Bronchial epithelial cell (primary cell): ENCODE data around the gene CCL4. TPM values are rescaled to one million over a fixed set of nuclear protein-coding genes. Genes with fewer than 3 reads are reported as not detected.

Source experiments
- DNase-seq: peaks from one replicate; pipeline ENCODE4 v3.0.0-alpha.2; 2010; ENCODE audit warnings: low read depth
- FAIRE-seq: peaks from 2 replicates; lab custom pipeline; 2011; peaks lifted over from hg19 to GRCh38; lab: Jason Lieb, UNC
- H3K27me3 ChIP-seq: 2 replicates; pipeline ENCODE4 v1.5.1; 2011; ENCODE audit warnings: low read length; ENCODE audit not compliant: control insufficient read depth, insufficient read depth
- H3K36me3 ChIP-seq: 2 replicates; pipeline ENCODE4 v1.5.1; 2011; ENCODE audit warnings: low read length; ENCODE audit not compliant: control insufficient read depth, insufficient read depth
- H3K4me3 ChIP-seq: 2 replicates; pipeline ENCODE4 v1.5.1; 2011; ENCODE audit warnings: mild to moderate bottlenecking, low read depth, low read length, control low read depth
- total RNA-seq: library from RNA; depleted of rRNA; stranded (reverse); fragments of >200 nt; gene quantifications from 2 replicates; pipeline ENCODE4 v1.2.1, GENCODE V29; 2014
- TF ChIP-seq, protein P1 (sequence below): IDR thresholded peaks from 2 replicates; pipeline ENCODE4 v1.5.1; 2011; ENCODE audit warnings: mild to moderate bottlenecking, moderate library complexity, low read length, control low read depth, inconsistent platforms; ENCODE audit not compliant: insufficient read depth, severe bottlenecking

The CCL4 gene
- total RNA-seq, 1 donor from 2014 or later: not detected

DNA sequence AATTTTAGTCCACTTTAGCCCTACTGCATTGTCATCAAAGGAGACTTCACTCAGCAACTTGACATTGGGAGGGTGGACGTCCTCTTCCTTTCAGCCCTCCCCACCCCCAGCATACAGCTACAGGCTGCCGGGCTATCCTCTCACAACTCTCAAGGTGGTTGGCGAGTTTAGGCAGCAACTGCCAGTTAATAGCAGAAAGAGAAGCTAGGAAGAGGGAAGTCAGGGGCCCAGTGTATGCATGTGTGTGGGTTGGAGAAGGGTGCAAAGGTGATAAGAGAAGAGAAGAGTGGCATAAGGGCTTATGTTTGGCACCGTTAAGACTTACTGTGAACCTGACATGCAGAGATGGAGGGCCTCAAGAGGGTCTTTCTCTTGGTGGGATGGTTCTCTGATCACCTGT, 31.8 kb downstream of the CCL4 start:
- no peak for FAIRE-seq

DNA sequence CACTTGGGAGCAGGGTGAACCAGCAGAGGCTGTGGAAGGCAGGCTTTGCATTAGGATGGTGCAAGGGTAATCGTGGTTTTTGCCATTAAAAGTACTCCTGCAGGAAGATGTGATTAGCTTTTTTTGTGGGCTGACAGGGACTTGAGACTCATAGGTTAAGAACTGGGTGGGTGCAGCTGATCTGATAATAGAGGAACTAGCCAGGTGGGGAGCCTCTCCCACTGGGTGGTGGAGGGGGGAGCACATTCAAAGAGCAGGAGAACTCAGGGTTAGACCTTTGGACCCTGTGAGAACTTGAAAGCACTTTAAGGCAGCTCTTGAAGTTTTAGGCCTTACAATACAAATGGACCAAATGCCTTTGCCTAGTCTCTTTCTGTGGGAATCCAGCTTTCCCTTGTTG, 32.4 kb downstream of the CCL4 start:
- no peak for FAIRE-seq
- DNase-seq: no peak
- Histone ChIP-seq H3K4me3 (no peak overlapping the region), H3K36me3 (no peaks in the 10 kb centered on the region), H3K27me3 (peaks cover 2% of the 10 kb centered on the region)
- TF ChIP-seq, protein P1, sequence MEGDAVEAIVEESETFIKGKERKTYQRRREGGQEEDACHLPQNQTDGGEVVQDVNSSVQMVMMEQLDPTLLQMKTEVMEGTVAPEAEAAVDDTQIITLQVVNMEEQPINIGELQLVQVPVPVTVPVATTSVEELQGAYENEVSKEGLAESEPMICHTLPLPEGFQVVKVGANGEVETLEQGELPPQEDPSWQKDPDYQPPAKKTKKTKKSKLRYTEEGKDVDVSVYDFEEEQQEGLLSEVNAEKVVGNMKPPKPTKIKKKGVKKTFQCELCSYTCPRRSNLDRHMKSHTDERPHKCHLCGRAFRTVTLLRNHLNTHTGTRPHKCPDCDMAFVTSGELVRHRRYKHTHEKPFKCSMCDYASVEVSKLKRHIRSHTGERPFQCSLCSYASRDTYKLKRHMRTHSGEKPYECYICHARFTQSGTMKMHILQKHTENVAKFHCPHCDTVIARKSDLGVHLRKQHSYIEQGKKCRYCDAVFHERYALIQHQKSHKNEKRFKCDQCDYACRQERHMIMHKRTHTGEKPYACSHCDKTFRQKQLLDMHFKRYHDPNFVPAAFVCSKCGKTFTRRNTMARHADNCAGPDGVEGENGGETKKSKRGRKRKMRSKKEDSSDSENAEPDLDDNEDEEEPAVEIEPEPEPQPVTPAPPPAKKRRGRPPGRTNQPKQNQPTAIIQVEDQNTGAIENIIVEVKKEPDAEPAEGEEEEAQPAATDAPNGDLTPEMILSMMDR: no peak

More for the DNA sequence above, 31.8 kb downstream of the CCL4 start:
- H3K4me3 ChIP-seq: no peak overlapping the region
- no peak for DNase-seq
- TF ChIP-seq, protein P1: no peak
- peaks cover 2% of the 10 kb centered on the region for H3K27me3 ChIP-seq
- H3K36me3 ChIP-seq: no peaks in the 10 kb centered on the region

DNA sequence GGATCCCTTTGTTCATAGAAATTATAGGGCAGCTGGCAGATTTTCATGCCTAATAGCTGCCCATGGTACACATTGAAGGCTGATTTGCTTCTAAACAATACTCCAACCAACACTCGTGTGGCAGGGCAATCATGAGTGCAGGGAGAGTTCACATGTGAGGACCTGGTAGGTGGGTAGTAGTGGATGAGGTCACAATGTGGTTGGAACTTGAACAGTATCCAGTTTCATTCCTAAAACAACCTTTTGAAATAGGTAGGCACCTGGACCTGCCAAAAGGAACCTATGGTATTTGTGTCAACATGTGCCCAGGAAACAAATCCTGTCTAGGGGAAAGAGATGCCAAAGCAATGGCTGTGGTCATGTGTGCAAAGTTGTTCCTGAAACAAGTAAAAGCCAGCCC, 32.8 kb downstream of the CCL4 start:
- Histone ChIP-seq H3K4me3 (no peak overlapping the region), H3K27me3 (peaks cover 2% of the 10 kb centered on the region), H3K36me3 (no peaks in the 10 kb centered on the region)
- DNase-seq: peak; percentile 20
- TF ChIP-seq, protein P1: no peak
- no peak for FAIRE-seq

DNA sequence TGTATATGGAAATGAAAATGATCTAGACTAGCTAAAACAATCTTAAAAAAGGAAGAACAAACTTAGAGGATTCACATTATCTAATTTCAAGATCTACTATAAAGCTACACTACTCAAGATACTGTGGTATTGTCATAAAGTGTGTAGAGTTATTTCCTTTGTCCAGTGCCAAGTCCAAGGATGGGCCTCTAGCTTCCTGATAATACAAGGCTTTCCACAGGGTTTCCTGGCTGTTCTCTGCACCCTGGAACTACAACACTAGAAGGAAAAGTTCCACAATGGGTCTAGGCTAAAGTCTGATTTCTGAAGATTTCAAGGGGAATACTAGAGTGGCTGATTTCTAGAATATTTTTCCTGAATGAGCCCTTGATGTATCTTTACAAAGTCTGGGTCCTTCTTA, 38.6 kb downstream of the CCL4 start:
- DNase-seq (no peak), FAIRE-seq (no peak)
- H3K36me3 ChIP-seq: no peaks in the 10 kb centered on the region
- no peaks in the 10 kb centered on the region for H3K27me3 ChIP-seq
- no peak overlapping the region for H3K4me3 ChIP-seq
- TF ChIP-seq, protein P1: no peak

DNA sequence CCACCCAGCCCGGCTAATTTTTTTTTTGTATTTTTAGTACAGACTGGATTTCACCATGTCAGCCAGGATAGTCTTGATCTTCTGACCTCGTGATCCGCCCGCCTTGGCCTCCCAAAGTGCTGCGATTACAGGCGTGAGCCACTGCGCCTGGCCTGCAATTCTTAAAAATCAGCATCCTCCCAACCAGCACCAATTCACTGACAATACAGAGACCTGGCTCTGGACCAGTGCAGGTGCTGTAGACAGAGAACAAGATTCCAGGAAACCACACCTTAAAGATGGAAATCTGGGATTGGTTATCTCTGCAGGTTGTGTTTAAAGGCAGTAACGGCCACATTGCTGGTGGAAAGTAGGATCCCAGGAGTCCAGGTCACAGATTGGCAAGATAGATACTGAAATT, 39.2 kb downstream of the CCL4 start:
- Histone ChIP-seq H3K27me3 (no peaks in the 10 kb centered on the region), H3K36me3 (no peaks in the 10 kb centered on the region), H3K4me3 (no peak overlapping the region)
- DNase-seq (no peak), FAIRE-seq (no peak)
- TF ChIP-seq, protein P1: no peak

DNA sequence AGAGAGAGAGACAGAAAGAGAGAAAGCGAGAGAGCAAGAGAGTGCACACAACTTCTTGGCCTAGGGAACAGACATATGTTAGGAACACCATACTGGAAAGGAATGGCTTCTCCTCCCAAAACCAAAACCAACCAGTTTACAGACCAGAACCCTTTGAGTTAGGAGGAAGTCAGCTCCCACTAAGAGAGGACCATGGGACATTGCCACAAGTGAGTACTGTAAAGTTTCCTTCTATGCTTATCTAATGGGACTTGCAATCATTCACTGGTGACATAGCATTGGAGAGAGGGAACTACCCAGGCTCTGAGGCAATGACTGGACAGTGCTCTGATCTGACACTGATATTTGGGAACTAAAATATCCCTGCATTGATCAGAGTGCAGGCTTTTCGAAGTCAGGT, 40.4 kb downstream of the CCL4 start:
- TF ChIP-seq, protein P1: no peak
- DNase-seq (no peak), FAIRE-seq (no peak)
- H3K36me3 ChIP-seq: no peaks in the 10 kb centered on the region
- no peaks in the 10 kb centered on the region for H3K27me3 ChIP-seq
- H3K4me3 ChIP-seq: no peak overlapping the region
